Astrocyte of the spinal cord (primary cell): ENCODE measurements around the gene GPBP1.

Source experiments
- DNase-seq: peaks from one replicate; pipeline ENCODE4 v3.0.0; 2011; ENCODE audit warnings: low read depth, low spot score
- H3K4me3 ChIP-seq: 2 replicates; pipeline ENCODE4 v1.5.1; 2011; ENCODE audit warnings: low read depth, mild to moderate bottlenecking, low read length, moderate library complexity
- CTCF ChIP-seq: IDR thresholded peaks from 2 replicates; pipeline ENCODE4 v1.5.1; 2012; ENCODE audit warnings: low read depth, mild to moderate bottlenecking, low read length, inconsistent platforms
- in situ Hi-C: cut with HindIII; loops from 2 replicates; pipeline ENCODE4 v1.10.0; 2017; ENCODE audit warnings: low sequenced_read_pairs

Gene GPBP1

GRCh38 chr5:57225553-57225952, 51.7 kb downstream of the GPBP1 start:
- no peak overlapping the region for H3K4me3 ChIP-seq
- in situ Hi-C loops: no loop called here
- DNase-seq: no peak
- no peak for TF ChIP-seq CTCF

DNA sequence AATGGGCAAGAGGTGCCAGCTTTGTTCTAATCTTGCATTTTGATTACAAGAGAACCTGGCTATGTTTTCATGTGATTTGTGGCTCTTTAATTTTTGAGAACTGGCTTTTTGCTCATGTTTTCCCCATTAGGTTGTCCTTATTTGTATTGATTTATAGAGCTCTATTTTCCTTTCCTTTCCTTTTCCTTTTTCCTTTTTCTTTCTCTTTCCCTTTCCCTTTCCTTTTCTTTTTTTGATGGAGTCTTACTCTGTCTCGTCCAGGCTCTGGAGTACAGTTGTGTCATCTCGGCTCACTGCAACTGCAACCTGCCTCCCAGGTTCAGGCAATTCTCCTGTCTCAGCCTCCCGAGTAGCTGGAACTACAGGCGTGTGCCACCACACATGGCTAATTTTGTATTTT, 55.5 kb downstream of the GPBP1 start:
- no peak for TF ChIP-seq CTCF
- in situ Hi-C loops: no loop called here
- no peak overlapping the region for H3K4me3 ChIP-seq
- DNase-seq: no peak

- DNase-seq: no peak
- no peak for TF ChIP-seq CTCF
- in situ Hi-C loops: no loop called here
- H3K4me3 ChIP-seq: no peak overlapping the region
Observed at GRCh38 chr5:57231607-57232006, 57.7 kb downstream of the GPBP1 start.

- DNase-seq: no peak
- H3K4me3 ChIP-seq: no peak overlapping the region
- in situ Hi-C loops: no loop called here
- TF ChIP-seq CTCF: no peak
Observed at GRCh38 chr5:57232293-57233033, 58.6 kb downstream of the GPBP1 start.

DNA sequence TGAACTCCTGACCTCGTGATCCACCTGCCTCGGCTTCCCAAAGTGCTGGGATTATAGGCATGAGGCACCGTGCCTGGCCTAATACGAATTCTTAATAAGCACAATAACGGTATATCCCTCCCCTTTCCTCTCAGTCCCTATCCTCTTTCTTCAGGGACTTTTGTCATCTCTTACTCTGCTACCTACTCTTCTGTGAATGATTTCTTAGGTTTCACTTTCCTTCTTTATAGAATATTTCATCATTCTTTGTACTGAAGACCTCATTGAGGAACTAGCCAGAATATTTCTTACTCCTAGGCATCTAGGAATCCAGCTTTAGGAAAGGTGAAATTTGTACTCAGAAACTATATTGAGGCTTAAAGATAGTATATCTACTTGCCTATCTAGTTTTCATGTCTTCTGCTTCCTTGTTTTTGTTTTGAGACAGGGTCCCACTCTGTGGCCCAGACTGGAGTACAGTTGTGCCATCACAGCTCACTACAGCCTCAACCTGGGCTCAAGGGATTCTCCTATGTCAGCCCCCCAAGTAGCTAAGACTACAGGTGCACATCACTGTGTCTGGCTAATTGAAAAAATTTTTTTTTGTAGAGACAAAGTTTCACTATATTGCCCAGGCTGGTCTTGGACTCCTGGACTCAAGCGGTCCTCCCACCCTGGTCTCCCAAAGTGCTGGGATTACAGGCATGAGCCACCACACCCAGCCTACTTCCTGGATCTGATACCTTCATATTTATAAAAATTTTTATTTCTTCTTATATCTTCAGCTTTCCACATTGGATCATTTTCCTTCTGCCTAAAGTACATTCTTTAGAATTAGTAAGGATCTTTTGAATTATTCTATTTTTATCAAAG, 69.7 kb downstream of the GPBP1 start:
- in situ Hi-C loops: no loop called here
- no peak overlapping the region for H3K4me3 ChIP-seq
- DNase-seq: no peak
- no peak for TF ChIP-seq CTCF

GRCh38 chr5:57244331-57244730, 70.5 kb downstream of the GPBP1 start:
- no peak for DNase-seq
- H3K4me3 ChIP-seq: no peak overlapping the region
- TF ChIP-seq CTCF: no peak
- in situ Hi-C loops: no loop called here
